KOPT-K1 (cell line): Measurements from ENCODE around the gene MYO1G.
"Not testable (repeated sequence)": the region's sequence is repeated elsewhere in the genome, so short reads cannot be mapped to it uniquely, and the experiment has no call there.

Experiments used
- H3K27ac ChIP-seq: fragments of 200-600 bp; sonication (generic); 2 replicates; pipeline ENCODE4 v1.5.1; 2016; ENCODE audit warnings: antibody characterized with exemption, mild to moderate bottlenecking, low read depth, low read length; ENCODE audit not compliant: poor library complexity, severe bottlenecking
- H3K36me3 ChIP-seq: fragments of 200-600 bp; sonication (generic); 2 replicates; pipeline ENCODE4 v1.5.1; 2017; ENCODE audit warnings: antibody characterized with exemption, mild to moderate bottlenecking, low read length, moderate library complexity; ENCODE audit not compliant: insufficient read depth
- H3K9me3 ChIP-seq: fragments of 200-600 bp; sonication (generic); 2 replicates; pipeline ENCODE4 v1.5.1; 2017; ENCODE audit warnings: antibody characterized with exemption, low read length, mild to moderate bottlenecking; ENCODE audit not compliant: insufficient read depth, poor library complexity, severe bottlenecking

MYO1G gene

GRCh38 chr7:44956157-44956766 is 22.6 kb downstream of the MYO1G start:
- no peak overlapping the region for H3K27ac ChIP-seq

GRCh38 chr7:44955733-44956132 is 23.1 kb downstream of the MYO1G start:
- no peaks in the 10 kb centered on the region for H3K9me3 ChIP-seq
- H3K27ac ChIP-seq: no peak overlapping the region
- H3K36me3 ChIP-seq: peaks cover 14% of the 10 kb centered on the region

More at GRCh38 chr7:44956157-44956766, 22.6 kb downstream of the MYO1G start:
- no peaks in the 10 kb centered on the region for H3K9me3 ChIP-seq
- peaks cover 14% of the 10 kb centered on the region for H3K36me3 ChIP-seq

GRCh38 chr7:44953156-44953555 is 25.7 kb downstream of the MYO1G start:
- H3K36me3 ChIP-seq: no peaks in the 10 kb centered on the region

GRCh38 chr7:44949303-44949702 is 29.5 kb downstream of the MYO1G start:
- H3K27ac ChIP-seq: no peak overlapping the region
- H3K36me3 ChIP-seq: no peaks in the 10 kb centered on the region
- no peaks in the 10 kb centered on the region for H3K9me3 ChIP-seq

More at GRCh38 chr7:44953156-44953555, 25.7 kb downstream of the MYO1G start:
- no peaks in the 10 kb centered on the region for H3K9me3 ChIP-seq
- no peak overlapping the region for H3K27ac ChIP-seq

GRCh38 chr7:44945479-44945878 is 33.3 kb downstream of the MYO1G start:
- no peaks in the 10 kb centered on the region for H3K9me3 ChIP-seq
- no peaks in the 10 kb centered on the region for H3K36me3 ChIP-seq
- H3K27ac ChIP-seq: no peak overlapping the region

GRCh38 chr7:44944821-44945220 is 34.0 kb downstream of the MYO1G start:
- Histone ChIP-seq H3K27ac (no peak overlapping the region), H3K9me3 (no peaks in the 10 kb centered on the region), H3K36me3 (no peaks in the 10 kb centered on the region)

GRCh38 chr7:44943631-44944030 is 35.2 kb downstream of the MYO1G start:
- Histone ChIP-seq H3K36me3 (no peaks in the 10 kb centered on the region), H3K27ac (no peak overlapping the region), H3K9me3 (no peaks in the 10 kb centered on the region)

GRCh38 chr7:44937426-44937825 is 41.4 kb downstream of the MYO1G start:
- Histone ChIP-seq H3K9me3 (no peaks in the 10 kb centered on the region), H3K36me3 (no peaks in the 10 kb centered on the region), H3K27ac (no peak overlapping the region)

GRCh38 chr7:44936322-44936721 is 42.5 kb downstream of the MYO1G start:
- Histone ChIP-seq H3K27ac (no peak overlapping the region), H3K36me3 (no peaks in the 10 kb centered on the region), H3K9me3 (no peaks in the 10 kb centered on the region)

- Histone ChIP-seq H3K9me3 (no peaks in the 10 kb centered on the region), H3K27ac (no peak overlapping the region), H3K36me3 (no peaks in the 10 kb centered on the region)
These were observed 43.2 kb downstream of the MYO1G start for GRCh38 chr7:44935583-44935982.

- no peaks in the 10 kb centered on the region for H3K36me3 ChIP-seq
- peaks cover 2% of the 10 kb centered on the region for H3K9me3 ChIP-seq
- no peak overlapping the region for H3K27ac ChIP-seq
These were observed 43.8 kb downstream of the MYO1G start for GRCh38 chr7:44935016-44935415.

- H3K36me3 ChIP-seq, H3K27ac ChIP-seq, H3K9me3 ChIP-seq: not testable (repeated sequence)
These were observed 44.3 kb downstream of the MYO1G start for GRCh38 chr7:44934510-44934909.

- H3K9me3 ChIP-seq: peaks cover 9% of the 10 kb centered on the region
- H3K36me3 ChIP-seq: no peaks in the 10 kb centered on the region
- no peak overlapping the region for H3K27ac ChIP-seq
These were observed 47.9 kb downstream of the MYO1G start for GRCh38 chr7:44930921-44931320.

- H3K36me3 ChIP-seq: no peaks in the 10 kb centered on the region
- no peaks in the 10 kb centered on the region for H3K9me3 ChIP-seq
- no peak overlapping the region for H3K27ac ChIP-seq
These were observed 56.5 kb downstream of the MYO1G start for GRCh38 chr7:44922351-44922694.

GRCh38 chr7:44921607-44922350 is 57.0 kb downstream of the MYO1G start:
- no peaks in the 10 kb centered on the region for H3K9me3 ChIP-seq
- H3K27ac ChIP-seq: no peak overlapping the region
- H3K36me3 ChIP-seq: no peaks in the 10 kb centered on the region

- Histone ChIP-seq H3K9me3 (no peaks in the 10 kb centered on the region), H3K27ac (no peak overlapping the region), H3K36me3 (no peaks in the 10 kb centered on the region)
These were observed 58.7 kb downstream of the MYO1G start for GRCh38 chr7:44920119-44920518.
